B cell (primary cell): ENCODE results near the gene STAM. TPM values are rescaled to one million over a fixed set of nuclear protein-coding genes. Genes with fewer than 3 reads are reported as not detected.

ENCODE experiments used
- ATAC-seq: fragments of 200-7000 bp; cut with Tn5 transposase; one replicate; pipeline ENCODE4 v1.10.0; 2021; ENCODE audit warnings: low read depth, mild to moderate bottlenecking, moderate number of reproducible peaks, moderate library complexity
- CTCF ChIA-PET: fragments of 350-600 bp; sonication (Branson Sonifier 250); formaldehyde crosslinking; loops from one replicate; lab custom pipeline; 2021; ENCODE audit warnings: antibody characterized with exemption, inconsistent platforms; lab: Charles Lee
- POLR2A ChIA-PET: fragments of 350-600 bp; sonication (Branson Sonifier 250); formaldehyde crosslinking; loops from one replicate; lab custom pipeline; 2021; ENCODE audit warnings: antibody characterized with exemption; lab: Charles Lee
- DNase-seq: peaks from one replicate; pipeline ENCODE4 v3.0.0; 2013
- H2AFZ ChIP-seq: 2 replicates; pipeline ENCODE4 v1.6.1; 2012; ENCODE audit warnings: mild to moderate bottlenecking, low read depth, low read length; ENCODE audit not compliant: insufficient read depth, poor library complexity, severe bottlenecking
- H3K27ac ChIP-seq, 2 donors: 1 replicate in 1 of 2; 2 replicates in 1 of 2; pipeline ENCODE4 v1.5.1; 2012 to 2013; ENCODE audit warnings: low read length in 2 of 2, mild to moderate bottlenecking in 2 of 2, moderate library complexity in 1 of 2
- H3K27me3 ChIP-seq, 4 experiments: fragments of 200-600 bp in 1 of 4; sonication (generic) in 1 of 4; replicated peaks in 1 of 4; 1 replicate in 2 of 4; 2 replicates in 2 of 4; pipeline versions ENCODE4 v1.6.1 to v1.7.0; 2013 to 2016; ENCODE audit warnings: low read length in 3 of 4, mild to moderate bottlenecking in 2 of 4, mixed read lengths in 1 of 4, moderate library complexity in 1 of 4; ENCODE audit not compliant: insufficient read depth in 4 of 4, control insufficient read depth in 3 of 4; ENCODE audit errors: control extremely low read depth in 1 of 4
- H3K36me3 ChIP-seq, 2 experiments: replicated peaks in 1 of 2; 1 replicate in 1 of 2; 2 replicates in 1 of 2; pipeline versions ENCODE4 v1.6.1 to v1.7.1; 2013; ENCODE audit warnings: low read length in 1 of 2; ENCODE audit not compliant: insufficient read depth in 2 of 2, control insufficient read depth in 1 of 2; ENCODE audit errors: control extremely low read depth in 1 of 2, extremely low read depth in 1 of 2
- H3K4me1 ChIP-seq, 2 donors: fragments of 200-600 bp in 1 of 2; sonication (generic) in 1 of 2; 1 replicate in 1 of 2; 2 replicates in 1 of 2; pipeline versions ENCODE4 v1.5.1 to v1.6.1; 2013 to 2017; ENCODE audit warnings: low read length in 2 of 2; ENCODE audit not compliant: control insufficient read depth in 2 of 2, insufficient read depth in 2 of 2
- H3K4me2 ChIP-seq: replicated peaks from 2 replicates; pipeline ENCODE3; 2012; ENCODE audit warnings: mild to moderate bottlenecking, low read depth, low read length; ENCODE audit not compliant: poor library complexity, severe bottlenecking
- H3K4me3 ChIP-seq, 5 experiments: fragments of 200-600 bp in 1 of 5; sonication (generic) in 1 of 5; 1 replicate in 3 of 5; 2 replicates in 2 of 5; pipeline versions ENCODE4 v1.5.1 to v1.7.0; 2011 to 2016; ENCODE audit warnings: low read length in 4 of 5, mild to moderate bottlenecking in 4 of 5, low read depth in 2 of 5, control low read depth in 1 of 5, moderate library complexity in 1 of 5; ENCODE audit not compliant: insufficient read depth in 1 of 5; ENCODE audit errors: control extremely low read depth in 1 of 5, extremely low read depth in 1 of 5
- H3K79me2 ChIP-seq: fragments of 200-600 bp; sonication (generic); one replicate; pipeline ENCODE4 v1.6.0; 2016; ENCODE audit warnings: low read length; ENCODE audit not compliant: control insufficient read depth, insufficient read depth
- H3K9ac ChIP-seq: fragments of 200-600 bp; sonication (generic); 2 replicates; pipeline ENCODE4 v1.6.1; 2017; ENCODE audit warnings: mild to moderate bottlenecking, low read length, moderate library complexity
- H3K9me3 ChIP-seq, 3 donors: one replicate each; pipeline versions ENCODE4 v1.6.1 to v1.7.1; 2013; ENCODE audit warnings: low read length in 2 of 3; ENCODE audit not compliant: control insufficient read depth in 2 of 3, insufficient read depth in 1 of 3; ENCODE audit errors: control extremely low read depth in 1 of 3
- H4K20me1 ChIP-seq: 2 replicates; pipeline ENCODE4 v1.6.0; 2012; ENCODE audit warnings: mild to moderate bottlenecking, low read length; ENCODE audit not compliant: insufficient read depth, control insufficient read depth, poor library complexity, severe bottlenecking
- H3K27ac Mint-ChIP-seq: one replicate; pipeline ENCODE4 v1.8.0; 2021; ENCODE audit warnings: mixed read lengths
- H3K27me3 Mint-ChIP-seq: one replicate; pipeline ENCODE4 v1.8.0; 2021; ENCODE audit warnings: mixed read lengths
- H3K4me1 Mint-ChIP-seq: one replicate; pipeline ENCODE4 v1.8.0; 2021; ENCODE audit warnings: mixed read lengths
- H3K4me3 Mint-ChIP-seq: one replicate; pipeline ENCODE4 v1.8.0; 2021; ENCODE audit warnings: mixed read lengths
- H3K9me3 Mint-ChIP-seq: one replicate; pipeline ENCODE4 v1.8.0; 2022; ENCODE audit warnings: mixed read lengths; ENCODE audit not compliant: insufficient read depth
- CTCF ChIP-seq: fragments of 200-600 bp; IDR thresholded peaks from one replicate; pipeline ENCODE4 v1.8.0; 2022; ENCODE audit warnings: antibody characterized with exemption, mild to moderate bottlenecking
- EZH2 ChIP-seq: IDR thresholded peaks from 2 replicates; pipeline ENCODE4 v1.6.1; 2012; ENCODE audit warnings: borderline replicate concordance, low read depth, mild to moderate bottlenecking, moderate library complexity, low read length; ENCODE audit not compliant: insufficient read depth, poor library complexity, severe bottlenecking
- WGBS: methylation state at CpG from one replicate; pipeline ENCODE4 v1.1.5; 2013; ENCODE audit warnings: missing lambda C conversion rate; ENCODE audit not compliant: insufficient coverage; 5-methylcytosine and 5-hydroxymethylcytosine counted together
- intact Hi-C: fragments of 100-400 bp; cut with micrococcal nuclease; formaldehyde crosslinking; loops from one replicate; pipeline ENCODE4 v1.10.0; 2022
- polyA minus RNA-seq: library from RNA; depleted of rRNA, polyadenylated mRNA; stranded (reverse); fragments of >200 nt; gene quantifications from 2 replicates; pipeline ENCODE4 v1.2.3, GENCODE V29; 2012
- polyA plus RNA-seq: library from polyadenylated mRNA; depleted of rRNA; stranded (reverse); fragments of >200 nt; gene quantifications from 2 replicates; pipeline ENCODE4 v1.2.3, GENCODE V29; 2012
- total RNA-seq, 2 donors: library from RNA; stranded (reverse); fragments of 120-200 nt in 1 of 2; gene quantifications; 1 replicate in 1 of 2; 2 replicates in 1 of 2; pipeline versions ENCODE4 v1.2.3 to v1.2.4, GENCODE V29; 2013 to 2022

STAM gene
- 31.6 and 35.1 TPM in 2 replicates for total RNA-seq
- total RNA-seq (2013) = 13.5 TPM
- polyA plus RNA-seq = 9.1 and 11.2 TPM in 2 replicates
- 8.3 and 11.9 TPM in 2 replicates for polyA minus RNA-seq

GRCh38 chr10:17643755-17644484, at the start of gene STAM:
Gene STAM (plus strand): TSS chr10:17644151. CDS start chr10:17644340, 189 bp downstream.
- H3K9me3 Mint-ChIP-seq = peaks cover 5% of the 10 kb centered on the region
- H3K4me1 Mint-ChIP-seq = peaks cover 51% of the 10 kb centered on the region
- TF ChIP-seq EZH2 (no peak), CTCF (no peak)
- POLR2A ChIA-PET = interaction anchor here (0.5 to 1.0 kb wide), 2 partner anchors 10 to 62 kb away, joined by 3 to 8 read pairs; no protein-coding TSS in a partner anchor
- Histone ChIP-seq H3K9ac (peak within 1 kb of the TSS; percentile 89), H3K27me3 (no peaks in the 10 kb centered on the region), H4K20me1 (peaks cover 18% of the 10 kb centered on the region), H3K9me3 (peaks cover 0 to 3% (median 0%) of the 10 kb centered on the region in 3 donors), H3K4me2 (peak within 1 kb of the TSS; percentile 76), H3K4me3 (peak within 1 kb of the TSS; percentile 71 to 99 (median 86)), H3K79me2 (peaks cover 61% of the 10 kb centered on the region), H3K27ac (peak within 1 kb of the TSS; percentile 96 to 99), H3K36me3 (no peaks in the 10 kb centered on the region), H2AFZ (peak within 1 kb of the TSS; percentile 94), H3K4me1 (peaks cover 35 to 43% of the 10 kb centered on the region in 2 donors)
- H3K27me3 Mint-ChIP-seq = no peaks in the 10 kb centered on the region
- CTCF ChIA-PET = interaction anchor here (0.6 to 1.8 kb wide), 12 partner anchors 9 to 415 kb away, joined by 3 to 10 read pairs (median 4); no protein-coding TSS in a partner anchor
- 0% methylated on average over 29 of the region's 37 CpGs for WGBS
- intact Hi-C loops = loop anchor here (1.0 to 5.0 kb wide), 7 partner anchors 11 to 1783 kb away; partner anchors contain the start of genes ARL5B, MINDY3, RSU1 and VIM
- H3K27ac Mint-ChIP-seq = peak within 1 kb of the TSS; percentile 100
- peak within 1 kb of the TSS; percentile 98 for H3K4me3 Mint-ChIP-seq
- ATAC-seq (peak; percentile 90), DNase-seq (peak; percentile 96)

- Histone ChIP-seq H3K9me3 (no peaks in the 10 kb centered on the region), H4K20me1 (no peaks in the 10 kb centered on the region), H3K4me2 (no peak overlapping the region), H3K79me2 (no peaks in the 10 kb centered on the region), H3K4me1 (no peaks in the 10 kb centered on the region), H3K4me3 (no peak overlapping the region), H3K9ac (no peak overlapping the region), H3K27me3 (no peaks in the 10 kb centered on the region), H3K36me3 (no peaks in the 10 kb centered on the region), H2AFZ (no peak overlapping the region), H3K27ac (no peak overlapping the region)
- intact Hi-C loops = no loop called here
- Mint-ChIP-seq H3K27me3 (no peaks in the 10 kb centered on the region), H3K4me3 (no peak overlapping the region), H3K4me1 (no peaks in the 10 kb centered on the region), H3K27ac (no peak overlapping the region), H3K9me3 (no peaks in the 10 kb centered on the region)
- WGBS = 100% methylated on average over 2 of the region's 3 CpGs
- ATAC-seq = no peak
- DNase-seq = no peak
- ChIA-PET POLR2A (no interaction called here), CTCF (interaction anchor here (1.2 to 2.5 kb wide), 2 partner anchors 9 to 11 kb away, joined by 5 to 7 read pairs; no protein-coding TSS in a partner anchor)
- TF ChIP-seq CTCF = no peak
- no peak for TF ChIP-seq EZH2
Observed at GRCh38 chr10:17597386-17597785, 46.6 kb upstream of the STAM start.
